OCI-LY7 (cell line): ENCODE measurements around the gene TECTB.

Experiments
- CTCF ChIP-seq: fragments of 200-600 bp; sonication (generic); conservative IDR thresholded peaks from 2 replicates; pipeline ENCODE4 v1.5.1; 2014; ENCODE audit warnings: mild to moderate bottlenecking, antibody characterized with exemption, low read length, moderate library complexity, mixed read lengths
- EZH2phosphoT487 ChIP-seq: fragments of 200-600 bp; sonication (generic); IDR thresholded peaks from 2 replicates; pipeline ENCODE4 v1.6.1; 2018; ENCODE audit warnings: low read depth, borderline replicate concordance, mild to moderate bottlenecking, mixed run types, antibody characterized with exemption, low read length, moderate library complexity, mixed read lengths

DNA sequence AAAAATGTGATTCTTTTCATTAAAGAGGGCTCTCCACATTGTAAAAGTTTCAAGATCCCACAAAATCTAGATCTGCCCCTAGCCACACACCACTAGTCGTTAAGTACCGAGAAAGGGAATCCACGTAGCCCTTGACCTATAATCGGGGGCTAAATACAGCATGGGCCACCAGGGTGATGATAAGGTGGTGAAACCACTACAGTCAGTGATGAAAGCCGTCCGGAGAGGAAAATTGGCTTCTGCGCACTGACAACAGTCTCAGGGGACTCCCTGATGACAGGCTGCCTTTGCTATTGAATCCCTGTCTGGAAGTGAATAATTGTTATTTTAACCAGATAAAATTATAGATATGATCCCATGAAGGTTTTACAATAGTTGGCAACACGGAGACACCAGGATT, 4.6 kb downstream of the TECTB start:
- TF ChIP-seq CTCF (no peak), EZH2phosphoT487 (no peak)
